ENCODE measurements around the gene KIF3A. TPM values are rescaled to one million over a fixed set of nuclear protein-coding genes. Genes with fewer than 3 reads are reported as not detected.

The KIF3A gene
- total RNA-seq, 1 donor = 12.7 TPM

DNA sequence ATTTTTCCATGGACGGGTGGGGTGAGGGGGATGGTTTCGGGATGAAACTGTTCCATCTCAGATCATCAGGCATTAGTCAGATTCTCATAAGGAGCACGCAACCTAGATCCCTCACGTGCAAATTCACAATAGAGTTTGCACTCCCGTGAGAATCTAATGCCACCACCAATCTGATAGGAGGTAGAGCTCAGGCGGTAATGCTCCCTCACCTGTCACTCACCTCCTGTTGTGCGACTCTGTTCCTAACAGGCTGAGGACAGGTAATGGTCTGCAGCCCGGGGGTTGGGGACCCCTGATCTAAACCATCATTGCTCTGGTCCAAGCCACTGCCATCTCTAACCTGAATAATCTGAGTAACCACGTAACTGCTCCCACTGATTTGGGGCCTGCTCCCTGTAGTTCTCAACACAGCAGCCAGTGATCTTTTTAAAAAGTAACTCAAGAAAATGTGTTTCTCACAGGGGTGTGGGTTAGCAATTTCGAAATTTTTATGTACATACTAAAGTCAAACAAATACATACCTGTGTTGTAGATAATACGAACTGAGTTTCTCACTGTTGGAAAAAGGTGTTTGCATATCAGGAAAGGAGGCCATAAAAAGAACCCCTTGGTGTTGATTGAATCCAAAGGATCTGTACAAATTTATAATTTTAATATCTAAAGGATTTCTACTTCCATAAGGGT, 90.6 kb downstream of the KIF3A start:
- H3K4me2 ChIP-seq (ENCODE audit: insufficient read depth, low read length) = no peak overlapping the region
- no peak overlapping the region for H3K4me3 ChIP-seq (ENCODE audit: insufficient read depth, low read length)
- no peak overlapping the region for H2AFZ ChIP-seq (ENCODE audit: low read length)
- DNase-seq (ENCODE audit: insufficient read length, low spot score, missing footprints) = no peak
- no peaks in the 10 kb centered on the region for H3K4me1 ChIP-seq (ENCODE audit: insufficient read depth, low read length)
- TF ChIP-seq, protein P1, sequence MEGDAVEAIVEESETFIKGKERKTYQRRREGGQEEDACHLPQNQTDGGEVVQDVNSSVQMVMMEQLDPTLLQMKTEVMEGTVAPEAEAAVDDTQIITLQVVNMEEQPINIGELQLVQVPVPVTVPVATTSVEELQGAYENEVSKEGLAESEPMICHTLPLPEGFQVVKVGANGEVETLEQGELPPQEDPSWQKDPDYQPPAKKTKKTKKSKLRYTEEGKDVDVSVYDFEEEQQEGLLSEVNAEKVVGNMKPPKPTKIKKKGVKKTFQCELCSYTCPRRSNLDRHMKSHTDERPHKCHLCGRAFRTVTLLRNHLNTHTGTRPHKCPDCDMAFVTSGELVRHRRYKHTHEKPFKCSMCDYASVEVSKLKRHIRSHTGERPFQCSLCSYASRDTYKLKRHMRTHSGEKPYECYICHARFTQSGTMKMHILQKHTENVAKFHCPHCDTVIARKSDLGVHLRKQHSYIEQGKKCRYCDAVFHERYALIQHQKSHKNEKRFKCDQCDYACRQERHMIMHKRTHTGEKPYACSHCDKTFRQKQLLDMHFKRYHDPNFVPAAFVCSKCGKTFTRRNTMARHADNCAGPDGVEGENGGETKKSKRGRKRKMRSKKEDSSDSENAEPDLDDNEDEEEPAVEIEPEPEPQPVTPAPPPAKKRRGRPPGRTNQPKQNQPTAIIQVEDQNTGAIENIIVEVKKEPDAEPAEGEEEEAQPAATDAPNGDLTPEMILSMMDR (IDR thresholded peaks at IDR 0.05; ENCODE audit: extremely low read depth, low read depth, low read length) = no peak
- H3K27me3 ChIP-seq (ENCODE audit: insufficient read depth, low read length) = no peaks in the 10 kb centered on the region
- H3K27ac ChIP-seq (ENCODE audit: low read depth, low read length) = no peak overlapping the region
- no peaks in the 10 kb centered on the region for H3K9me3 ChIP-seq (ENCODE audit: low read depth, low read length)
- H4K20me1 ChIP-seq (ENCODE audit: insufficient read depth, low read length) = no peaks in the 10 kb centered on the region
- peaks cover 16% of the 10 kb centered on the region for H3K36me3 ChIP-seq (ENCODE audit: insufficient read depth, low read length)
- no peaks in the 10 kb centered on the region for H3K79me2 ChIP-seq (ENCODE audit: insufficient read depth, low read length)

GRCh38 chr5:132644177-132644576, 93.2 kb downstream of the KIF3A start:
- Histone ChIP-seq H2AFZ (ENCODE audit: low read length) (no peak overlapping the region), H3K79me2 (ENCODE audit: insufficient read depth, low read length) (no peaks in the 10 kb centered on the region), H4K20me1 (ENCODE audit: insufficient read depth, low read length) (no peaks in the 10 kb centered on the region), H3K4me3 (ENCODE audit: insufficient read depth, low read length) (no peak overlapping the region), H3K4me1 (ENCODE audit: insufficient read depth, low read length) (no peaks in the 10 kb centered on the region), H3K4me2 (ENCODE audit: insufficient read depth, low read length) (no peak overlapping the region), H3K9me3 (ENCODE audit: low read depth, low read length) (no peaks in the 10 kb centered on the region), H3K27me3 (ENCODE audit: insufficient read depth, low read length) (no peaks in the 10 kb centered on the region), H3K27ac (ENCODE audit: low read depth, low read length) (no peak overlapping the region), H3K36me3 (ENCODE audit: insufficient read depth, low read length) (peaks cover 34% of the 10 kb centered on the region)
- DNase-seq (ENCODE audit: insufficient read length, low spot score, missing footprints) = no peak
- TF ChIP-seq, protein P1 (IDR thresholded peaks at IDR 0.05; ENCODE audit: extremely low read depth, low read depth, low read length) = no peak

Other genes starting within 250 kb of the KIF3A start
- gene IRF1, start 246.8 kb downstream of the KIF3A start, total RNA-seq = 19.7 and 22.1 TPM in 2 replicates
- not detected in 2 replicates for gene IL5, start 194.0 kb downstream of the KIF3A start, total RNA-seq
- 39.4 and 47.7 TPM in 2 replicates for gene RAD50, start 180.6 kb downstream of the KIF3A start, total RNA-seq
- gene IL13, start 79.4 kb downstream of the KIF3A start, total RNA-seq = under 0.01 TPM in 1 of 2 replicates, not detected in the other
- not detected in 2 replicates for gene IL4, start 63.6 kb downstream of the KIF3A start, total RNA-seq
- gene CCNI2, start 9.9 kb upstream of the KIF3A start, total RNA-seq = not detected in 2 replicates
- gene SEPTIN8, start 39.7 kb upstream of the KIF3A start, total RNA-seq = 32.1 and 33.7 TPM in 2 replicates
- gene SOWAHA, start 75.8 kb upstream of the KIF3A start, total RNA-seq = under 0.01 and 0.29 TPM in 2 replicates
- 4.7 and 6.2 TPM in 2 replicates for gene SHROOM1, start 93.1 kb upstream of the KIF3A start, total RNA-seq
- 0.29 and 0.36 TPM in 2 replicates for gene GDF9, start 128.9 kb upstream of the KIF3A start, total RNA-seq
- gene UQCRQ, start 129.1 kb upstream of the KIF3A start, total RNA-seq = 76.0 and 94.6 TPM in 2 replicates
- under 0.01 and 0.29 TPM in 2 replicates for gene LEAP2, start 136.1 kb upstream of the KIF3A start, total RNA-seq
- gene AFF4, start 226.1 kb upstream of the KIF3A start, total RNA-seq = 79.0 and 83.2 TPM in 2 replicates

All from osteoblast (primary cell).